ENCODE measurements around the gene AVPR2. TPM values are rescaled to one million over a fixed set of nuclear protein-coding genes. Genes with fewer than 3 reads are reported as not detected.

Gene AVPR2
- total RNA-seq, 1 experiment from 2014 or later, result 10.6 TPM

GRCh38 chrX:153948002-153948466, 43.6 kb downstream of the AVPR2 start:
- Histone ChIP-seq H3K4me1 (ENCODE audit: control insufficient read depth, insufficient read depth, low read length) (peaks cover 22% of the 10 kb centered on the region), H3K27me3 (ENCODE audit: control insufficient read depth, insufficient read depth, low read length) (no peaks in the 10 kb centered on the region), H3K27ac (ENCODE audit: low read length) (peak overlapping the region; percentile 56), H3K36me3 (ENCODE audit: control insufficient read depth, insufficient read depth, low read length) (peaks cover 2% of the 10 kb centered on the region), H3K4me3 (ENCODE audit: low read depth in 2 of 2, low read length in 2 of 2) (no peak overlapping the region), H3K9me3 (ENCODE audit: control insufficient read depth, insufficient read depth, low read depth, low read length) (no peaks in the 10 kb centered on the region)
- no peak for TF ChIP-seq REST (IDR thresholded peaks at IDR 0.05; ENCODE audit: insufficient read depth in 1 of 2, low read depth in 2 of 2, low read length in 1 of 2)
- no peak for TF ChIP-seq SIN3A (IDR thresholded peaks at IDR 0.05; ENCODE audit: borderline replicate concordance, insufficient read depth, low read depth, low read length)
- no TSS peak for BruUV-seq (replicated peaks)
- DNase-seq (ENCODE audit: low read depth, low spot score) (no peak), ATAC-seq (peak; percentile 15)
- ChIA-PET POLR2A (interaction anchor here (1.6 kb wide), 1 partner anchor 20 kb away, joined by 5 read pairs; no protein-coding TSS in a partner anchor), CTCF (interaction anchor here (4.8 kb wide), 1 partner anchor 23 kb away, joined by 45 read pairs; the partner anchor contains the start of gene ARHGAP4)
- intact Hi-C loops (cut with micrococcal nuclease; ENCODE audit: unreplicated experiment) (no loop called here), in situ Hi-C loops (cut with HindIII; ENCODE audit: low pct_unique_long_range_greater_than_20kb, low sequenced_read_pairs) (no loop called here)

GRCh38 chrX:153948847-153949805, 44.7 kb downstream of the AVPR2 start:
- POLR2A ChIA-PET, result interaction anchor here (0.5 to 1.6 kb wide), 2 partner anchors 21 kb away, joined by 3 to 5 read pairs; no protein-coding TSS in a partner anchor
- TF ChIP-seq SIN3A (IDR thresholded peaks at IDR 0.05; ENCODE audit: borderline replicate concordance, insufficient read depth, low read depth, low read length) (no peak), REST (IDR thresholded peaks at IDR 0.05; ENCODE audit: insufficient read depth in 1 of 2, low read depth in 2 of 2, low read length in 1 of 2) (no peak), CTCF (IDR thresholded peaks at IDR 0.05) (no peak)
- H3K27me3 ChIP-seq (ENCODE audit: control insufficient read depth, insufficient read depth, low read length), result no peaks in the 10 kb centered on the region
- ATAC-seq (no peak), DNase-seq (ENCODE audit: low read depth, low spot score) (no peak)
- H3K9me3 ChIP-seq (ENCODE audit: control insufficient read depth, insufficient read depth, low read depth, low read length), result no peaks in the 10 kb centered on the region
- peaks cover 2% of the 10 kb centered on the region for H3K36me3 ChIP-seq (ENCODE audit: control insufficient read depth, insufficient read depth, low read length)
- BruUV-seq (replicated peaks), result no TSS peak
- in situ Hi-C loops (cut with HindIII; ENCODE audit: low pct_unique_long_range_greater_than_20kb, low sequenced_read_pairs) (no loop called here), intact Hi-C loops (cut with micrococcal nuclease; ENCODE audit: unreplicated experiment) (no loop called here)
- CTCF ChIA-PET, result interaction anchor here (4.8 kb wide), 1 partner anchor 24 kb away, joined by 45 read pairs; the partner anchor contains the start of gene ARHGAP4
- peak overlapping the region; percentile 44; the same call in 1 of the 2 replicates for H3K27ac ChIP-seq (ENCODE audit: low read length)
- H3K4me3 ChIP-seq (ENCODE audit: low read depth in 2 of 2, low read length in 2 of 2), result no peak overlapping the region
- peaks cover 22% of the 10 kb centered on the region for H3K4me1 ChIP-seq (ENCODE audit: control insufficient read depth, insufficient read depth, low read length)
